Measurements from ENCODE around the gene TTLL8. TPM values are rescaled to one million over a fixed set of nuclear protein-coding genes. Genes with fewer than 3 reads are reported as not detected.

TTLL8 gene
- total and polyA plus RNA-seq, 2 donors (not counting 3 experiments of a cell fraction or from before 2014, with no cell fraction given) = not detected

DNA sequence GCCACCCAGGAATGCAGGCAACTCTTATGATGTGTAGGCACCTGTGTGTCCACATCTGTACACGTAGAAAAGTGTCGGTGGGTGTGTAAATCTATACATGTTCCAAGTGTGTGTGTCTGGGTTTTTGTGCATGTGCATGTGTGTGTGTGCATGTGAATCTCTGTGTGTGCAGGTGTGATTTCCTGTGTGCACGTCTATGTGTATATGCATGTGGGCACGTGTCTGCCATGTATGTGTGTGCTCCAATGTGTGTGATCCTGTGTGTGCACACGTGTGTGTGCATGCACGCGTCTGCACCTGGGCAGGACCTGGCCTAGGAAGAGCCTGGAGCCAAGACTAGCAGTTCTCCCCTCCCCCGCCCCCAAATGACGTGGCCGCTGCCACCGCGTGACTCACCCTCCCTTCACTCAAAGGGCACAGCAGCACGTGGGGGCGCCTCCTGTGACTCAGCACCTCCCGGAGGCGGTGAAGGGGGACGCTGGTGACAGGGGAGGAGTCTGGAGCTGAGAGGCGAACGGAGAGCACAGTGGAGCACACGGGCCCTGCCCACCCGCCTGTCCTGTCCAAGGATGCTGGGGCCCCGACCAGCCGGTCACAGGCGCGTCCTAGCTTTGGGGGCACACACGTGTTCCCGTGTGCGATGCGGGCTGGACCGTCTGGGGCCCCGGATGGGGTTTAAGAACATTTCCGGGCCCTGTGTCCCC, 87.4 kb downstream of the TTLL8 start:
- H3K4me1 ChIP-seq (ENCODE audit: control insufficient read depth, extremely low read depth, insufficient read depth, low read length) = peaks cover 8% of the 10 kb centered on the region
- DNase-seq (ENCODE audit: low read depth, low spot score) (peak; percentile 96), FAIRE-seq (no peak)
- no peaks in the 10 kb centered on the region for H4K20me1 ChIP-seq (replicated peaks; ENCODE audit: control insufficient read depth, extremely low read depth, insufficient read depth, low read length)
- TF ChIP-seq POLR2A (IDR thresholded peaks at IDR 0.05; ENCODE audit: low read depth, low read length) (peak; percentile 64), JUN (IDR thresholded peaks at IDR 0.05; ENCODE audit: borderline replicate concordance, insufficient read depth, insufficient read length, low read depth) (peak; percentile 92), GATA2 (IDR thresholded peaks at IDR 0.05; ENCODE audit: insufficient read depth, insufficient read length, low read depth, low read length) (no peak), MYC (IDR thresholded peaks at IDR 0.05; ENCODE audit: low read depth, low read length) (peak; percentile 91), POLR2AphosphoS5 (IDR thresholded peaks at IDR 0.05; ENCODE audit: insufficient read depth, low read depth, low read length) (peak; percentile 81), FOS (IDR thresholded peaks at IDR 0.05; ENCODE audit: borderline replicate concordance, insufficient read depth, low read length) (peak; percentile 100), EZH2 (IDR thresholded peaks at IDR 0.05; ENCODE audit: borderline replicate concordance, low read depth, low read length, severe bottlenecking) (no peak)
- TF ChIP-seq, protein P1, sequence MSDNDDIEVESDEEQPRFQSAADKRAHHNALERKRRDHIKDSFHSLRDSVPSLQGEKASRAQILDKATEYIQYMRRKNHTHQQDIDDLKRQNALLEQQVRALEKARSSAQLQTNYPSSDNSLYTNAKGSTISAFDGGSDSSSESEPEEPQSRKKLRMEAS (IDR thresholded peaks at IDR 0.05; ENCODE audit: insufficient read depth, insufficient read length) = peak; percentile 96
- TF ChIP-seq, protein P2, sequence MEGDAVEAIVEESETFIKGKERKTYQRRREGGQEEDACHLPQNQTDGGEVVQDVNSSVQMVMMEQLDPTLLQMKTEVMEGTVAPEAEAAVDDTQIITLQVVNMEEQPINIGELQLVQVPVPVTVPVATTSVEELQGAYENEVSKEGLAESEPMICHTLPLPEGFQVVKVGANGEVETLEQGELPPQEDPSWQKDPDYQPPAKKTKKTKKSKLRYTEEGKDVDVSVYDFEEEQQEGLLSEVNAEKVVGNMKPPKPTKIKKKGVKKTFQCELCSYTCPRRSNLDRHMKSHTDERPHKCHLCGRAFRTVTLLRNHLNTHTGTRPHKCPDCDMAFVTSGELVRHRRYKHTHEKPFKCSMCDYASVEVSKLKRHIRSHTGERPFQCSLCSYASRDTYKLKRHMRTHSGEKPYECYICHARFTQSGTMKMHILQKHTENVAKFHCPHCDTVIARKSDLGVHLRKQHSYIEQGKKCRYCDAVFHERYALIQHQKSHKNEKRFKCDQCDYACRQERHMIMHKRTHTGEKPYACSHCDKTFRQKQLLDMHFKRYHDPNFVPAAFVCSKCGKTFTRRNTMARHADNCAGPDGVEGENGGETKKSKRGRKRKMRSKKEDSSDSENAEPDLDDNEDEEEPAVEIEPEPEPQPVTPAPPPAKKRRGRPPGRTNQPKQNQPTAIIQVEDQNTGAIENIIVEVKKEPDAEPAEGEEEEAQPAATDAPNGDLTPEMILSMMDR (IDR thresholded peaks at IDR 0.05; ENCODE audit: extremely low read depth in 1 of 2, insufficient read depth in 1 of 2, low read depth in 1 of 2, low read length in 2 of 2) = no peak
- dilution Hi-C loops (cut with MboI; ENCODE audit: extremely low pct_ligation_motif_present, low sequenced_read_pairs) = no loop called here
- POLR2A ChIA-PET = interaction anchor here (1.0 to 1.4 kb wide), 2 partner anchors 9 to 10 kb away, joined by 3 to 8 read pairs; partner anchors contain the start of gene PIM3
- H3K27ac ChIP-seq (ENCODE audit: insufficient read depth, low read depth, low read length) = peak overlapping the region; percentile 54
- peak overlapping the region; percentile 12 to 42 (median 24) for H3K4me3 ChIP-seq (replicated peaks in 1 of 3; ENCODE audit: insufficient read depth in 1 of 3, low read depth in 1 of 3, low read length in 3 of 3)
- no peaks in the 10 kb centered on the region for H3K79me2 ChIP-seq (ENCODE audit: control insufficient read depth, insufficient read depth, low read length)
- H3K36me3 ChIP-seq (ENCODE audit: control insufficient read depth in 2 of 2, extremely low read depth in 1 of 2, insufficient read depth in 2 of 2, low read length in 2 of 2) = peaks cover 0 to under 1% of the 10 kb centered on the region in 2 experiments
- no peaks in the 10 kb centered on the region for H3K27me3 ChIP-seq (ENCODE audit: control insufficient read depth in 2 of 2, insufficient read depth in 2 of 2, low read length in 2 of 2)
- no peaks in the 10 kb centered on the region for H3K9me3 ChIP-seq (replicated peaks; ENCODE audit: control insufficient read depth, insufficient read depth, low read length)
- H3K4me2 ChIP-seq (ENCODE audit: insufficient read depth, low read length) = peak overlapping the region; percentile 23
- H3K9ac ChIP-seq (replicated peaks; ENCODE audit: extremely low read depth, insufficient read depth, low read length) = peak overlapping the region; percentile 63
- H2AFZ ChIP-seq (ENCODE audit: low read depth, low read length) = no peak overlapping the region
- CTCF ChIA-PET = interaction anchor here (0.7 to 2.1 kb wide), 5 partner anchors 8 to 60 kb away, joined by 3 to 7 read pairs (median 5); no protein-coding TSS in a partner anchor
- H3K9me1 ChIP-seq (replicated peaks; ENCODE audit: control insufficient read depth, extremely low read depth, insufficient read depth, low read length) = no peaks in the 10 kb centered on the region
- BruUV-seq (replicated peaks) = no TSS peak
- intact Hi-C loops (cut with micrococcal nuclease) = loop anchor here (5.0 to 10.0 kb wide), 2 partner anchors 203 to 234 kb away; partner anchors contain the start of gene SELENOO
